Measurements from ENCODE around the gene HS6ST1. TPM values are rescaled to one million over a fixed set of nuclear protein-coding genes. Genes with fewer than 3 reads are reported as not detected.
"Not testable (repeated sequence)": the region's sequence is repeated elsewhere in the genome, so short reads cannot be mapped to it uniquely, and the experiment has no call there.

The HS6ST1 gene
- polyA plus RNA-seq, 1 experiment, result 12.9 TPM

- ChIA-PET CTCF (interaction anchor here (1.0 kb wide), 1 partner anchor 10 kb away, joined by 3 read pairs; no protein-coding TSS in a partner anchor), POLR2A (no interaction called here)
- Histone ChIP-seq H3K4me3 (ENCODE audit: low read depth, low read length) (no peak overlapping the region), H3K36me3 (ENCODE audit: control insufficient read depth, insufficient read depth, low read length) (peaks cover 1% of the 10 kb centered on the region), H3K27me3 (ENCODE audit: control insufficient read depth, insufficient read depth, low read length) (no peaks in the 10 kb centered on the region)
- DNase-seq (ENCODE audit: low read depth), result no peak
- no peak for TF ChIP-seq CTCF (IDR thresholded peaks at IDR 0.05; ENCODE audit: insufficient read depth, low read depth, low read length)
Measured at GRCh38 chr2:128269990-128270671, 48.5 kb downstream of the HS6ST1 start.

GRCh38 chr2:128269063-128269989, 49.3 kb downstream of the HS6ST1 start:
- TF ChIP-seq CTCF (IDR thresholded peaks at IDR 0.05; ENCODE audit: insufficient read depth, low read depth, low read length), result no peak
- CTCF ChIA-PET, result interaction anchor here (1.0 kb wide), 1 partner anchor 9 kb away, joined by 3 read pairs; no protein-coding TSS in a partner anchor
- DNase-seq (ENCODE audit: low read depth), result no peak
- POLR2A ChIA-PET, result no interaction called here
- H3K4me3 ChIP-seq (ENCODE audit: low read depth, low read length), result no peak overlapping the region
- H3K27me3 ChIP-seq (ENCODE audit: control insufficient read depth, insufficient read depth, low read length), result no peaks in the 10 kb centered on the region
- peaks cover 1% of the 10 kb centered on the region for H3K36me3 ChIP-seq (ENCODE audit: control insufficient read depth, insufficient read depth, low read length)

- H3K27me3 ChIP-seq (ENCODE audit: control insufficient read depth, insufficient read depth, low read length); DNase-seq (ENCODE audit: low read depth); H3K4me3 ChIP-seq (ENCODE audit: low read depth, low read length); CTCF ChIA-PET; POLR2A ChIA-PET; H3K36me3 ChIP-seq (ENCODE audit: control insufficient read depth, insufficient read depth, low read length): not testable (repeated sequence)
Measured at GRCh38 chr2:128268611-128269010, 50.1 kb downstream of the HS6ST1 start.

GRCh38 chr2:128268145-128268544, 50.5 kb downstream of the HS6ST1 start:
- H3K4me3 ChIP-seq (ENCODE audit: low read depth, low read length); H3K27me3 ChIP-seq (ENCODE audit: control insufficient read depth, insufficient read depth, low read length); DNase-seq (ENCODE audit: low read depth); H3K36me3 ChIP-seq (ENCODE audit: control insufficient read depth, insufficient read depth, low read length); POLR2A ChIA-PET: not testable (repeated sequence)
- CTCF ChIA-PET, result interaction anchor here (0.6 kb wide), 1 partner anchor 9 kb away, joined by 3 read pairs; no protein-coding TSS in a partner anchor

- DNase-seq (ENCODE audit: low read depth); H3K4me3 ChIP-seq (ENCODE audit: low read depth, low read length); H3K36me3 ChIP-seq (ENCODE audit: control insufficient read depth, insufficient read depth, low read length); POLR2A ChIA-PET; H3K27me3 ChIP-seq (ENCODE audit: control insufficient read depth, insufficient read depth, low read length): not testable (repeated sequence)
- CTCF ChIA-PET, result interaction anchor here (0.6 kb wide), 1 partner anchor 10 kb away, joined by 3 read pairs; no protein-coding TSS in a partner anchor
Measured at GRCh38 chr2:128267649-128268048, 51.0 kb downstream of the HS6ST1 start.

- CTCF ChIA-PET; H3K4me3 ChIP-seq (ENCODE audit: low read depth, low read length); H3K27me3 ChIP-seq (ENCODE audit: control insufficient read depth, insufficient read depth, low read length); POLR2A ChIA-PET; DNase-seq (ENCODE audit: low read depth); H3K36me3 ChIP-seq (ENCODE audit: control insufficient read depth, insufficient read depth, low read length): not testable (repeated sequence)
Measured at GRCh38 chr2:128267197-128267596, 51.5 kb downstream of the HS6ST1 start.

- H3K27me3 ChIP-seq (ENCODE audit: control insufficient read depth, insufficient read depth, low read length); POLR2A ChIA-PET; CTCF ChIA-PET; DNase-seq (ENCODE audit: low read depth); H3K36me3 ChIP-seq (ENCODE audit: control insufficient read depth, insufficient read depth, low read length); H3K4me3 ChIP-seq (ENCODE audit: low read depth, low read length): not testable (repeated sequence)
Measured at GRCh38 chr2:128266463-128266862, 52.2 kb downstream of the HS6ST1 start.

GRCh38 chr2:128265608-128265993, 53.1 kb downstream of the HS6ST1 start:
- H3K27me3 ChIP-seq (ENCODE audit: control insufficient read depth, insufficient read depth, low read length); H3K36me3 ChIP-seq (ENCODE audit: control insufficient read depth, insufficient read depth, low read length); DNase-seq (ENCODE audit: low read depth); H3K4me3 ChIP-seq (ENCODE audit: low read depth, low read length); CTCF ChIA-PET; POLR2A ChIA-PET: not testable (repeated sequence)

All from BJ (cell line).